ENCODE measurements around the gene UNC119. TPM values are rescaled to one million over a fixed set of nuclear protein-coding genes. Genes with fewer than 3 reads are reported as not detected.

The UNC119 gene
- polyA plus RNA-seq, 1 donor from 2014 or later: 218 TPM

GRCh38 chr17:28567604-28568003, 15.2 kb upstream of the UNC119 start:
- no peaks in the 10 kb centered on the region for H3F3A ChIP-seq (ENCODE audit: insufficient read depth, low read length, poor library complexity, severe bottlenecking)
- H3K79me2 ChIP-seq (replicated peaks; ENCODE audit: insufficient read depth, low read length): peaks cover 16% of the 10 kb centered on the region
- H4K20me1 ChIP-seq (ENCODE audit: insufficient read depth): no peaks in the 10 kb centered on the region
- no peak overlapping the region for H3K27ac ChIP-seq (ENCODE audit: low read length)
- no peaks in the 10 kb centered on the region for H3K36me3 ChIP-seq (ENCODE audit: insufficient read depth, low read length)
- H3K27me3 ChIP-seq (ENCODE audit: insufficient read depth, low read depth, low read length): no peaks in the 10 kb centered on the region
- no peaks in the 10 kb centered on the region for H3K9me2 ChIP-seq (ENCODE audit: insufficient read depth, low read length)
- H2AFZ ChIP-seq (ENCODE audit: low read depth, low read length): no peak overlapping the region
- no peak overlapping the region for H3K4me2 ChIP-seq (ENCODE audit: low read length)
- no peaks in the 10 kb centered on the region for H3K9me3 ChIP-seq (ENCODE audit: low read length)
- no peak for TF ChIP-seq TAF1 (IDR thresholded peaks at IDR 0.05; ENCODE audit: low read depth)
- no peak for TF ChIP-seq SMC3 (conservative IDR thresholded peaks at IDR 0.05; ENCODE audit: poor library complexity)
- TF ChIP-seq EP300 (conservative IDR thresholded peaks at IDR 0.05; ENCODE audit: poor library complexity, severe bottlenecking): no peak
- no peak for TF ChIP-seq REST (IDR thresholded peaks at IDR 0.05; ENCODE audit: borderline replicate concordance)
- TF ChIP-seq POLR2AphosphoS5 (IDR thresholded peaks at IDR 0.05): no peak
- TF ChIP-seq EZH2 (IDR thresholded peaks at IDR 0.05; ENCODE audit: borderline replicate concordance, insufficient read depth, low read length, poor library complexity, severe bottlenecking): no peak
- TF ChIP-seq CTCF (IDR thresholded peaks at IDR 0.05; ENCODE audit: poor library complexity, severe bottlenecking): no peak
- TF ChIP-seq RAD21 (conservative IDR thresholded peaks at IDR 0.05): no peak
- no peak for TF ChIP-seq MXI1 (conservative IDR thresholded peaks at IDR 0.05; ENCODE audit: poor library complexity, severe bottlenecking)
- no peak overlapping the region for H3K4me3 ChIP-seq (ENCODE audit: low read length)
- H3K9ac ChIP-seq (ENCODE audit: low read length): no peak overlapping the region

- Histone ChIP-seq H3K27me3 (ENCODE audit: insufficient read depth, low read depth, low read length) (no peaks in the 10 kb centered on the region), H3K27ac (ENCODE audit: low read length) (no peak overlapping the region), H3K9me2 (ENCODE audit: insufficient read depth, low read length) (no peaks in the 10 kb centered on the region), H3K9me3 (ENCODE audit: low read length) (no peaks in the 10 kb centered on the region), H3K79me2 (replicated peaks; ENCODE audit: insufficient read depth, low read length) (peaks cover 2% of the 10 kb centered on the region), H3F3A (ENCODE audit: insufficient read depth, low read length, poor library complexity, severe bottlenecking) (no peaks in the 10 kb centered on the region), H4K20me1 (ENCODE audit: insufficient read depth) (no peaks in the 10 kb centered on the region), H3K4me3 (ENCODE audit: low read length) (no peak overlapping the region), H3K36me3 (ENCODE audit: insufficient read depth, low read length) (no peaks in the 10 kb centered on the region), H3K4me2 (ENCODE audit: low read length) (no peak overlapping the region), H2AFZ (ENCODE audit: low read depth, low read length) (no peak overlapping the region), H3K9ac (ENCODE audit: low read length) (no peak overlapping the region)
- TF ChIP-seq POLR2AphosphoS5 (IDR thresholded peaks at IDR 0.05) (no peak), REST (IDR thresholded peaks at IDR 0.05; ENCODE audit: borderline replicate concordance) (no peak), EZH2 (IDR thresholded peaks at IDR 0.05; ENCODE audit: borderline replicate concordance, insufficient read depth, low read length, poor library complexity, severe bottlenecking) (no peak), EP300 (conservative IDR thresholded peaks at IDR 0.05; ENCODE audit: poor library complexity, severe bottlenecking) (no peak), CTCF (IDR thresholded peaks at IDR 0.05; ENCODE audit: poor library complexity, severe bottlenecking) (no peak), SMC3 (conservative IDR thresholded peaks at IDR 0.05; ENCODE audit: poor library complexity) (no peak), RAD21 (conservative IDR thresholded peaks at IDR 0.05) (no peak), MXI1 (conservative IDR thresholded peaks at IDR 0.05; ENCODE audit: poor library complexity, severe bottlenecking) (no peak), TAF1 (IDR thresholded peaks at IDR 0.05; ENCODE audit: low read depth) (no peak)
These were observed 11.1 kb upstream of the UNC119 start for GRCh38 chr17:28563475-28563874.

All from neural cell (in vitro differentiated cells).